ENCODE data around the gene CBX6.

Gene CBX6

GRCh38 chr22:38873469-38874411 lies 1.7 kb upstream of the CBX6 start:
- peak; percentile 30 to 63 for DNase-seq (ENCODE audit: low read depth in 1 of 2, low spot score in 1 of 2)

- no peak for DNase-seq (ENCODE audit: low read depth in 1 of 2, low spot score in 1 of 2)
Observed at GRCh38 chr22:38872831-38873248, 824 bp upstream of the CBX6 start.

- no peak for DNase-seq (ENCODE audit: low read depth in 1 of 2, low spot score in 1 of 2)
Observed at GRCh38 chr22:38871360-38872171, 450 bp downstream of the CBX6 start.

GRCh38 chr22:38870791-38871359 lies 1.1 kb downstream of the CBX6 start:
- no peak for DNase-seq (ENCODE audit: low read depth in 1 of 2, low spot score in 1 of 2)

- DNase-seq (ENCODE audit: low read depth in 1 of 2, low spot score in 1 of 2), result peak; percentile 73 to 76
Observed at GRCh38 chr22:38870312-38870741, 1.7 kb downstream of the CBX6 start.

GRCh38 chr22:38869663-38870062 lies 2.4 kb downstream of the CBX6 start:
- DNase-seq (ENCODE audit: low read depth in 1 of 2, low spot score in 1 of 2), result no peak

GRCh38 chr22:38868886-38869381 lies 3.1 kb downstream of the CBX6 start:
- peak; percentile 71 to 74 for DNase-seq (ENCODE audit: low read depth in 1 of 2, low spot score in 1 of 2)

- no peak for DNase-seq (ENCODE audit: low read depth in 1 of 2, low spot score in 1 of 2)
Observed at GRCh38 chr22:38868286-38868721, 3.7 kb downstream of the CBX6 start.

- DNase-seq (ENCODE audit: low read depth in 1 of 2, low spot score in 1 of 2), result no peak
Observed at GRCh38 chr22:38867471-38868285, 4.3 kb downstream of the CBX6 start.

GRCh38 chr22:38867124-38867455 lies 4.9 kb downstream of the CBX6 start:
- DNase-seq (ENCODE audit: low read depth in 1 of 2, low spot score in 1 of 2), result no peak

GRCh38 chr22:38866399-38867123 lies 5.5 kb downstream of the CBX6 start:
- no peak for DNase-seq (ENCODE audit: low read depth in 1 of 2, low spot score in 1 of 2)

- DNase-seq (ENCODE audit: low read depth in 1 of 2, low spot score in 1 of 2), result no peak
Observed at GRCh38 chr22:38866024-38866398, 6.0 kb downstream of the CBX6 start.

GRCh38 chr22:38865201-38866023 lies 6.6 kb downstream of the CBX6 start:
- no peak for DNase-seq (ENCODE audit: low read depth in 1 of 2, low spot score in 1 of 2)

- no peak for DNase-seq (ENCODE audit: low read depth in 1 of 2, low spot score in 1 of 2)
Observed at GRCh38 chr22:38864361-38865191, 7.4 kb downstream of the CBX6 start.

GRCh38 chr22:38863531-38864131 lies 8.4 kb downstream of the CBX6 start:
- DNase-seq (ENCODE audit: low read depth in 1 of 2, low spot score in 1 of 2), result no peak

- DNase-seq (ENCODE audit: low read depth in 1 of 2, low spot score in 1 of 2), result no peak
Observed at GRCh38 chr22:38862375-38863329, 9.4 kb downstream of the CBX6 start.

GRCh38 chr22:38861927-38862326 lies 10.1 kb downstream of the CBX6 start:
- no peak for DNase-seq (ENCODE audit: low read depth in 1 of 2, low spot score in 1 of 2)

Measured in activated T-helper 1 cell treated with anti-CD3 and anti-CD28 coated beads, Interleukin-2, amount 50 U/mL, for 16 hours (primary cell).